HG03342 (cell line): Measurements from ENCODE around the gene PYGL.

ENCODE experiments used
- ATAC-seq: cut with Tn5 transposase; IDR thresholded peaks from one replicate; pipeline ENCODE4 v1.9.1; 2021; ENCODE audit warnings: mild to moderate bottlenecking, moderate library complexity; ENCODE audit not compliant: unreplicated experiment

The PYGL gene

GRCh38 chr14:50882932-50883826, 61.1 kb downstream of the PYGL start:
- no peak for ATAC-seq

- ATAC-seq = peak; percentile 97
Measured at GRCh38 chr14:50875359-50876070, 68.8 kb downstream of the PYGL start.

DNA sequence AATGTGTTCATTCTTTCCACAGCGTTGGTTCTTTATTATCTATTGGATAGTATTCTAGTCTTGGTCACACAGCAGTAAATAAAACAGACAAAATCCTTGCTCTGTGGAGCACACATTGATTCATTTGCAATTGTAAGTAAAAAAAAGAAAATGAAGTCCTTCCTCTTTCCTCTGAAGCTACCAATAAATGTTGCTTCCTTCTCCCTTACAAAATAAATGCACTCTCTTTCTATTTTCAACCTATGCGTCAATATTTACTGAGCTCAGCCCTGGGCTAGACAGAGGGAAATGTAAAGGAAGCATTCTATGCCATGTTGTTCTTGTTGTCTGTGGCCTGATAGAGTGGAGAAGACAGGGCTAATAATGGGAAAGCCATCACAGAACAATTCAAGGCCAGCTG, 69.5 kb downstream of the PYGL start:
- peak; percentile 4 for ATAC-seq

GRCh38 chr14:50871914-50872732, 72.2 kb downstream of the PYGL start, which contains the start of gene ABHD12B:
Gene ABHD12B (plus strand): TSS chr14:50872053. CDS start chr14:50872175, 122 bp downstream.
- no peak for ATAC-seq

- no peak for ATAC-seq
Measured at GRCh38 chr14:50871228-50871627, 73.1 kb downstream of the PYGL start.

DNA sequence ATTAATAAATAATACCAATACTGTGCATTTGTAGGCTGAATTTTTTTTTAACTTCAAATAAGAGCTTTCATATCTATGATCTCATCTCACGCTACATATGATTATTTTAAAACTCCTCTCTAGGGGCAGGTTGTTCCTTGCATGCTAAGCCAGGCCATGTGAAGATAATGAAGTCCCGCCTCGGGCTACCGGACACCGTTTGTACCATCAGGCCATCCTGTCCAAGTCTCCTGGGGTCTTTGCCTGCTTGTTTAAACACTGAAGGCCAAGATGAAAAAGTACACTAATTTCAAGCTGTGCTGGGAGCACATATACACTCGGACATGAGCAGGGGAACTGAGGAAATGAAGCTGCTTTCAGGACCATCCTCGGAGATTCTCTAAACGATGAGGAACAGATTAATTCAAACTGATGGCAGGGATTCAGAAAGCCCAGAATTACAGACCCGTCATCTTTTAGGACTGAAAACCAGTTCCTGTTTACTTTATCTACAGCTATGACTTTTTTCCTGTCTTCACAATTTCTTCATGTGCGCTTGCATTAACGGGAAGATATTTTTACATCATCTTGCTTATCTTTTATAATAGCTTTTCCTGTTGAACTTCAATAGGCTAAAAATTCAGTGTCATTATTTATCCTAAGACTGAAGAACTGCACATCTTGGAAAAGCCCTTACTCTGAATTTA, 78.7 kb downstream of the PYGL start:
- ATAC-seq = no peak

- ATAC-seq = no peak
Measured at GRCh38 chr14:50864946-50865345, 79.3 kb downstream of the PYGL start.

DNA sequence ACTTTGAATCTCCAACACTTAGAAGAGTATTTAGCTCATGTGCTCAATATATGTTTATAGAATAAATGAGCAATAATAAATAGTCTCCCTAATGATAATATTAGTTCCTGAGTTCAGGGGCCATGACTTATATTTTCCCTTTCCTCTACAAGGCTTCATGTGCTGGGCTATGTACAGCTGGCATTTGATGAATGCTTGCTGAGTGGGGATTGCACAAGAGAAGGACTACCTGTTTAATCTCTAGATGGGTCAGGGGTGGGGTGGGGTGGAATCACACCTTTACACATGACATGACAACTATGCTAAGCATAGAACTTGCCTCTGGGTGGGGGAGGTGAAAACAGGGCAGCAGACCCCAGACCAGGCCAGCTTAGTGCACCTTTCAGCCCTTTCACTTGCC, 80.0 kb downstream of the PYGL start:
- no peak for ATAC-seq

DNA sequence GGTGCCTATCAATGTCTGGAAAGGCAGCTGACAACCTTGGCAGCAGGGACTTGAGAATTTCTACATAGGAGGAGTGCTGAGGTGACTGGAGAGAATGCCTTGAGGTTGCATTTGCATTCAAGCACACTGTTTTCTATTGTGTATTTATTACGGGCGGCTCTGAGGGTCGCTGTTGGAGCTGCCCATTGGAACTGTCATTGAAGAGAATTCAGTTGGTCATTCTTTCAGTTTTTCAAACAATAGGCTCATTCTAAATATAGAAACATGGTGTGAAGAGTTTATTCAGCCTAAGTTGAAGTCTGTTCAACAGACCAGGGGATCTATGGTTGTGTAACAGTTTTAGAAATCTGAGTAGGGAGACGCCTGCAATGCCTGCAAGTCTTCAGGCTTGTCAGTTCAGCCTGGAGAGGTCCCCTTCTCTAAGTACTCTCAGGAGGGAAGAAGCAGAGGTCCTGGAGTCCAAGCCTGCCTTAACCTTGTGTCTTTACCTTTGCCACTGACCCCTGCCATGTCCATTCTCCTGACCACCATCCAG, 82.2 kb downstream of the PYGL start:
- no peak for ATAC-seq

DNA sequence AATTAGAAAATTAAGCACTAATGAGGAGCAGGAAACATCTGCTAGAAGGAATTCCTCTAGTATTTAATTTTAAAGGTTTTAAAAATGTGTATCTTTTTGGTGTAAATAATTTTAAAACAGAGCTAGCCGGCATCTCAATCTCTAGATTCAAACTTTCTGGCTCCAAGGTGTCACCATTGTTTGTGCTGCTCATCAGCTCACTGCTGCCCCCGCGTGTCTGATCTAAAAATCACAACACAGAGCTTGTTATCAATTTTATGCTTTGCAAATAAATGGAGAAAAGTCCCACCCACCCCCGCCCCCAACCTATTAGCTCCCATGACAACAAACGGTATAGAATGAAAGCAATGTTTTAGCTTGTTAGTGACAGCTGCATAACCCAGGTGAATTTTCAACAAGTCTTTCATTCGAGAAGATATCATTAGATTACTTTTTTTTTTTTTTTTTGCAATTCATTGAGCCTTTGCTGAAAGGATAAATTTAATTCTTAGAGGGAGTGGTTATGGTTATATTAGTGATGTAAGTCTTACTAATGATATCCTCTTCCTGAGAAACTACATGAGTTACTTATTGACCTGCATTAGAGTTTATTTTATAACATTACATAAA, 83.7 kb downstream of the PYGL start:
- ATAC-seq = no peak

- ATAC-seq = no peak
Measured at GRCh38 chr14:50859296-50859624, 85.0 kb downstream of the PYGL start.

DNA sequence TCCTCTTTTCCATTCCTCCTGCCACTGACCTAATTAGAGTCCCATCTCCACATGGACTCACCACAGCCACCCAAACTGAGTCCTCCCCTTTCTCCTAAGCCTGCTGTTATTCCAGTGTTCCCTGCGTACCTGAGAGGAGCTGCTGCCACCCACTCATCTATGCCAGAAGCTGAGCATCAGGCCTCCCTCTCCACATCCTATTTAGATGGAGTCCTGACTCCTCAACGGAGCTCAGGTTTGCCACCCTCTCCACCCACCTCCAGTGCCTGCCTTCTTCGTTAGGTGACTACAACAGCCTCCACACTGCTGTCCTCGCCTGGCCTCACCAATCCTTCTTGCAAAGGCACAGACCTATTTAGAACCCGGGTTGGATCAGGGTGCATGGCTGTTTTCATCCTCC, 87.6 kb downstream of the PYGL start:
- no peak for ATAC-seq

DNA sequence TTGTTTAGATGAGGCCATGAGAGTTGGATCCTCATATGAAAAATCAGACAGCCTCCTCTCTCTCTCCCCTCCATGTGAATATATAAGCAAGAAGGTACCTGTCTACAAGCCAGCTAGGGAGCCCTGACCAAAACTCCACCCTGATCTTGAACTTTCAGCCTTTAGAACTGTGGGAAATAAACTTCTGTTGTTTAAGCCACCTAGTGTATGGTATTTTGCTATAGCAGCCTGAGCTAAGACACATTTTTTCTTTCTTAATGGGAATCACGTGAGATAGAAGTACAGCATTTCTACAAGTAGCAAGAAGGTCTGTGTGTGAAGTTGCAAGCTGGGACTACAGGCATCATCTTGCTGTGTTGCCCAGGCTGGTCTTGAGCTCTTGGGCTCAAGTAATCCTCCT, 88.7 kb downstream of the PYGL start:
- no peak for ATAC-seq
